SK-N-SH (cell line): ENCODE results near the gene UCK2. TPM values are rescaled to one million over a fixed set of nuclear protein-coding genes. Genes with fewer than 3 reads are reported as not detected.

Experiments
- CTCF ChIA-PET: fragments of 300-600, 350-600 bp; formaldehyde crosslinking; extraction: SDS; loops from one replicate; lab custom pipeline; 2021; lab: Yijun Ruan, JAX
- POLR2A ChIA-PET: fragments of 350-600 bp; sonication (Branson Sonifier 250); formaldehyde crosslinking; extraction: SDS; loops from one replicate; lab custom pipeline; 2020; ENCODE audit warnings: antibody characterized with exemption, inconsistent platforms; lab: Yijun Ruan, JAX
- DNase-seq: peaks from one replicate; pipeline ENCODE4 v3.0.0; 2012
- H2AFZ ChIP-seq: fragments of 200-600 bp; sonication (generic); 2 replicates; pipeline ENCODE4 v1.8.1; 2016; ENCODE audit warnings: antibody characterized with exemption, mild to moderate bottlenecking, low read depth
- H3F3A ChIP-seq: fragments of 200-600 bp; sonication (generic); replicated peaks from 2 replicates; pipeline ENCODE3; 2016; ENCODE audit warnings: antibody characterized with exemption, mild to moderate bottlenecking; ENCODE audit not compliant: insufficient read depth
- H3K27ac ChIP-seq, 2 experiments: fragments of 200-500 bp in 1 of 2; fragments of 200-600 bp in 1 of 2; sonication (Bioruptor generic) in 1 of 2; sonication (generic), shearing (Covaris generic) in 1 of 2; 2 replicates each; pipeline versions ENCODE4 v1.5.1 to v1.6.1; 2014 to 2016; ENCODE audit warnings: low read depth in 2 of 2, inconsistent platforms in 1 of 2, low read length in 1 of 2, mild to moderate bottlenecking in 1 of 2, mixed read lengths in 1 of 2
- H3K27me3 ChIP-seq: fragments of 200-600 bp; sonication (generic), shearing (Covaris generic); 2 replicates; pipeline ENCODE4 v1.6.1; 2016; ENCODE audit warnings: mixed run types; ENCODE audit not compliant: insufficient read depth
- H3K36me3 ChIP-seq, 2 experiments: fragments of 200-500 bp in 1 of 2; fragments of 200-600 bp in 1 of 2; sonication (Bioruptor generic) in 1 of 2; sonication (generic) in 1 of 2; replicated peaks in 1 of 2; 2 replicates each; pipeline versions ENCODE3 to v1.5.1; 2014 to 2016; ENCODE audit warnings: low read length in 1 of 2, mild to moderate bottlenecking in 1 of 2; ENCODE audit not compliant: insufficient read depth in 2 of 2, control insufficient read depth in 1 of 2
- H3K4me1 ChIP-seq, 2 experiments: fragments of 200-500 bp in 1 of 2; fragments of 200-600 bp in 1 of 2; sonication (Bioruptor generic) in 1 of 2; sonication (generic), shearing (Covaris generic) in 1 of 2; 2 replicates each; pipeline versions ENCODE4 v1.5.1 to v1.6.1; 2014 to 2016; ENCODE audit warnings: low read depth in 1 of 2, low read length in 1 of 2, mixed run types in 1 of 2; ENCODE audit not compliant: insufficient read depth in 2 of 2, control insufficient read depth in 1 of 2
- H3K4me2 ChIP-seq: fragments of 200-600 bp; sonication (generic), shearing (Covaris generic); 2 replicates; pipeline ENCODE4 v1.6.1; 2017; ENCODE audit warnings: mixed run types
- H3K4me3 ChIP-seq, 2 experiments: fragments of 200-500 bp in 1 of 2; fragments of 200-600 bp in 1 of 2; sonication (Bioruptor generic) in 1 of 2; sonication (generic), shearing (Covaris generic) in 1 of 2; 2 replicates each; pipeline versions ENCODE4 v1.5.1 to v1.8.1; 2014 to 2016; ENCODE audit warnings: low read depth in 2 of 2, inconsistent platforms in 1 of 2, low read length in 1 of 2, mild to moderate bottlenecking in 1 of 2, mixed read lengths in 1 of 2, moderate library complexity in 1 of 2
- H3K79me2 ChIP-seq: fragments of 200-600 bp; sonication (generic); 2 replicates; pipeline ENCODE4 v1.8.1; 2017; ENCODE audit warnings: mild to moderate bottlenecking; ENCODE audit not compliant: insufficient read depth
- H3K9ac ChIP-seq: fragments of 200-600 bp; sonication (generic); 2 replicates; pipeline ENCODE4 v1.6.1; 2017; ENCODE audit warnings: mixed run types
- H3K9me2 ChIP-seq: fragments of 200-600 bp; sonication (generic); 2 replicates; pipeline ENCODE4 v1.6.1; 2017; ENCODE audit warnings: mixed run types
- H3K9me3 ChIP-seq: fragments of 200-600 bp; sonication (generic); 2 replicates; pipeline ENCODE4 v1.6.1; 2017; ENCODE audit warnings: mixed run types, mild to moderate bottlenecking, moderate library complexity
- H4K20me1 ChIP-seq: fragments of 200-600 bp; sonication (generic); 2 replicates; pipeline ENCODE4 v1.6.1; 2017; ENCODE audit warnings: mild to moderate bottlenecking, mixed run types; ENCODE audit not compliant: insufficient read depth
- CHD2 ChIP-seq: fragments of 150-350 bp; IDR thresholded peaks from 2 replicates; pipeline ENCODE4 v1.6.1; 2018; ENCODE audit warnings: low read length; ENCODE audit not compliant: partially characterized antibody
- CTCF ChIP-seq: fragments of 200-600 bp; sonication (generic); IDR thresholded peaks from 2 replicates; pipeline ENCODE4 v1.6.1; 2017; ENCODE audit warnings: antibody characterized with exemption, mild to moderate bottlenecking, moderate library complexity
- EP300 ChIP-seq, 2 experiments: IDR thresholded peaks; 2 replicates each; pipeline versions ENCODE4 v1.4.0 to v1.6.1; 2012; ENCODE audit warnings: borderline replicate concordance in 1 of 2, low read depth in 1 of 2, low read length in 1 of 2
- FOSL2 ChIP-seq: IDR thresholded peaks from 2 replicates; pipeline ENCODE4 v1.4.0; 2012; ENCODE audit warnings: low read depth, mild to moderate bottlenecking, moderate library complexity, borderline replicate concordance
- GATA2 ChIP-seq: sonication (generic); formaldehyde crosslinking; IDR thresholded peaks from 2 replicates; pipeline ENCODE4 v1.5.0; 2020; ENCODE audit warnings: mild to moderate bottlenecking, missing genetic modification reagents
- PBX3 ChIP-seq: IDR thresholded peaks from 2 replicates; pipeline ENCODE4; 2012
- RAD21 ChIP-seq: IDR thresholded peaks from 2 replicates; pipeline ENCODE4 v1.6.1; 2012; ENCODE audit warnings: mild to moderate bottlenecking, low read length
- SIN3A ChIP-seq: IDR thresholded peaks from 2 replicates; pipeline ENCODE4 v1.6.1; 2012; ENCODE audit warnings: low read depth, mild to moderate bottlenecking, low read length, moderate library complexity, borderline replicate concordance
- SMC3 ChIP-seq: IDR thresholded peaks from 2 replicates; pipeline ENCODE4 v1.6.1; 2012; ENCODE audit warnings: low read depth, low read length, improper control_type of control experiment
- USF1 ChIP-seq: IDR thresholded peaks from 2 replicates; pipeline ENCODE4 v1.4.0; 2012; ENCODE audit warnings: low read depth, borderline replicate concordance
- YY1 ChIP-seq: IDR thresholded peaks from 2 replicates; pipeline ENCODE4 v1.4.0; 2012; ENCODE audit warnings: low read depth, mild to moderate bottlenecking
- ZBTB33 ChIP-seq: IDR thresholded peaks from 2 replicates; pipeline ENCODE4 v1.4.0; 2012; ENCODE audit warnings: low read depth, borderline replicate concordance
- WGBS: methylation state at CpG from one replicate; pipeline ENCODE4 v1.1.6; 2017; ENCODE audit warnings: low lambda C conversion rate; 5-methylcytosine and 5-hydroxymethylcytosine counted together
- polyA plus RNA-seq, 3 experiments: library from polyadenylated mRNA; depleted of rRNA; stranded (reverse); fragments of >200 nt; gene quantifications; 2 replicates each; pipeline ENCODE4 v1.2.3, GENCODE V29; 2012

The UCK2 gene
- polyA plus RNA-seq, 1 of the 3 experiments (the other 2 are of a cell fraction): 53.7 TPM

- TF ChIP-seq RAD21 (peak; percentile 36; the same call in 1 of the 2 replicates), CTCF (no peak), CHD2 (peak; percentile 87), EP300 (IDR thresholded peaks at IDR 0.05; ENCODE audit: borderline replicate concordance in 1 of 2, low read depth in 1 of 2, low read length in 1 of 2) (no peak), GATA2 (CRISPR knock-in tag) (no peak), ZBTB33 (no peak), PBX3 (no peak), SIN3A (peak; percentile 81; the same call in 1 of the 2 replicates), YY1 (peak; percentile 81), FOSL2 (no peak), SMC3 (no peak), USF1 (no peak)
- TF ChIP-seq, all 33 proteins: peak for 11
Observed at GRCh38 chr1:165828669-165829329, 1.4 kb downstream of the UCK2 start (continued).

- Histone ChIP-seq H3K36me3 (no peaks in the 10 kb centered on the region), H3K27ac (no peak overlapping the region; a peak in 1 of 4 replicates), H3K4me3 (0 out of 4 replicates have a peak overlapping the region, but pooled peaks of 1 of the 2 experiments have one; percentile 96), H3K9me2 (no peaks in the 10 kb centered on the region), H4K20me1 (peaks cover 13% of the 10 kb centered on the region; the same call in 1 of the 2 replicates), H2AFZ (no peak overlapping the region), H3K27me3 (no peaks in the 10 kb centered on the region), H3K9me3 (no peaks in the 10 kb centered on the region), H3K9ac (no peak overlapping the region; the same call in 1 of the 2 replicates), H3K79me2 (peaks cover 59% of the 10 kb centered on the region), H3K4me1 (peaks cover 11% of the 10 kb centered on the region in 2 experiments; a peak in 3 of 4 replicates), H3K4me2 (peak overlapping the region; percentile 83; the same call in 1 of the 2 replicates), H3F3A (peaks cover 15% of the 10 kb centered on the region)
- ChIA-PET POLR2A (interaction anchor here (1.5 to 1.7 kb wide), 2 partner anchors 60 to 65 kb away, joined by 7 to 9 read pairs; no protein-coding TSS in a partner anchor), CTCF (interaction anchor here (1.0 to 4.2 kb wide), 7 partner anchors 9 to 228 kb away, joined by 3 to 21 read pairs (median 4); no protein-coding TSS in a partner anchor)
- 98% methylated on average over 4 of the region's 4 CpGs for whole genome bisulfite sequencing
- TF ChIP-seq SIN3A: no peak
- no peak for DNase-seq
Observed at GRCh38 chr1:165829888-165830287, 2.5 kb downstream of the UCK2 start.
